ENCODE data around the gene HELZ.

GRCh38 chr17:67021743-67022450, 223.1 kb downstream of the HELZ start:
- TF ChIP-seq CTCF (conservative IDR thresholded peaks at IDR 0.05 in 1 of 2, IDR thresholded peaks at IDR 0.05 in 1 of 2; ENCODE audit: low read depth in 1 of 2, low read length in 2 of 2) (no peak), EZH2 (IDR thresholded peaks at IDR 0.05; ENCODE audit: low read length, missing control alignments) (no peak)

All from fibroblast of lung (primary cell).